Neural cell (in vitro differentiated cells): ENCODE measurements around the gene SLC30A7.

ENCODE experiments used
- EP300 ChIP-seq: fragments of 450-650 bp; conservative IDR thresholded peaks from 2 replicates; pipeline ENCODE4 v1.6.1; 2014; ENCODE audit warnings: antibody characterized with exemption, mild to moderate bottlenecking, moderate library complexity; ENCODE audit not compliant: poor library complexity, severe bottlenecking
- EZH2 ChIP-seq: fragments of 200-600, 300-800 bp; shearing (Covaris generic), sonication (generic); IDR thresholded peaks from 2 replicates; pipeline ENCODE4 v1.6.1; 2014; ENCODE audit warnings: antibody characterized with exemption, low read length, borderline replicate concordance, mild to moderate bottlenecking; ENCODE audit not compliant: insufficient read depth, poor library complexity, severe bottlenecking
- MXI1 ChIP-seq: fragments of 450-650 bp; conservative IDR thresholded peaks from 2 replicates; pipeline ENCODE4 v1.6.1; 2014; ENCODE audit warnings: antibody characterized with exemption, mild to moderate bottlenecking; ENCODE audit not compliant: poor library complexity, severe bottlenecking
- POLR2AphosphoS5 ChIP-seq: IDR thresholded peaks from 2 replicates; pipeline ENCODE4 v1.6.1; 2012
- TAF1 ChIP-seq: IDR thresholded peaks from 2 replicates; pipeline ENCODE4 v1.6.1; 2012; ENCODE audit warnings: low read depth
- TF ChIP-seq, protein P1 (sequence below): fragments of 450-650 bp; IDR thresholded peaks from 2 replicates; pipeline ENCODE4 v1.5.1; 2014; ENCODE audit warnings: antibody characterized with exemption, mild to moderate bottlenecking, moderate library complexity; ENCODE audit not compliant: poor library complexity, severe bottlenecking
- TF ChIP-seq, protein P2 (sequence below): IDR thresholded peaks from 2 replicates; pipeline ENCODE4 v1.6.1; 2012; ENCODE audit warnings: borderline replicate concordance

DNA sequence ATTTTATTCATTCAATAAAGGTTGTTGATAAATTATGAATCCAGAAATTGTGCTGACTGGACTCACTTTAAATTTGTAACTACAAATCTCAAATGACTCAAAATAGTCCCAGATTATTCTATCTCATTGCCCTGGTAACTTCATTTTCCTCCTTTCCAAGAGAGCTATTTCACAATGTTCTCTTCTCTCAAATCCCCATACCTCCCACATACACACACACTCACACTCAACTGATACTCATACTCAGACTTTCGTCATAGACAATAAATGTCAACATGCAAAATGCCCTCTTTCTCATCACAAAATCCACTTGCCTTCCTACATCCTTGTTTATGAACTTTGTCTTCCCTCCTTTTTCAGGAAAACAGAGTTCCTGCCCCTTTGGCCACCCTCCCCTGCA lies 34.5 kb upstream of the SLC30A7 start:
- TF ChIP-seq EP300 = no peak
- TF ChIP-seq, protein P1, sequence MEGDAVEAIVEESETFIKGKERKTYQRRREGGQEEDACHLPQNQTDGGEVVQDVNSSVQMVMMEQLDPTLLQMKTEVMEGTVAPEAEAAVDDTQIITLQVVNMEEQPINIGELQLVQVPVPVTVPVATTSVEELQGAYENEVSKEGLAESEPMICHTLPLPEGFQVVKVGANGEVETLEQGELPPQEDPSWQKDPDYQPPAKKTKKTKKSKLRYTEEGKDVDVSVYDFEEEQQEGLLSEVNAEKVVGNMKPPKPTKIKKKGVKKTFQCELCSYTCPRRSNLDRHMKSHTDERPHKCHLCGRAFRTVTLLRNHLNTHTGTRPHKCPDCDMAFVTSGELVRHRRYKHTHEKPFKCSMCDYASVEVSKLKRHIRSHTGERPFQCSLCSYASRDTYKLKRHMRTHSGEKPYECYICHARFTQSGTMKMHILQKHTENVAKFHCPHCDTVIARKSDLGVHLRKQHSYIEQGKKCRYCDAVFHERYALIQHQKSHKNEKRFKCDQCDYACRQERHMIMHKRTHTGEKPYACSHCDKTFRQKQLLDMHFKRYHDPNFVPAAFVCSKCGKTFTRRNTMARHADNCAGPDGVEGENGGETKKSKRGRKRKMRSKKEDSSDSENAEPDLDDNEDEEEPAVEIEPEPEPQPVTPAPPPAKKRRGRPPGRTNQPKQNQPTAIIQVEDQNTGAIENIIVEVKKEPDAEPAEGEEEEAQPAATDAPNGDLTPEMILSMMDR = no peak
- TF ChIP-seq TAF1 = no peak
- no peak for TF ChIP-seq EZH2
- no peak for TF ChIP-seq POLR2AphosphoS5
- TF ChIP-seq, protein P2, sequence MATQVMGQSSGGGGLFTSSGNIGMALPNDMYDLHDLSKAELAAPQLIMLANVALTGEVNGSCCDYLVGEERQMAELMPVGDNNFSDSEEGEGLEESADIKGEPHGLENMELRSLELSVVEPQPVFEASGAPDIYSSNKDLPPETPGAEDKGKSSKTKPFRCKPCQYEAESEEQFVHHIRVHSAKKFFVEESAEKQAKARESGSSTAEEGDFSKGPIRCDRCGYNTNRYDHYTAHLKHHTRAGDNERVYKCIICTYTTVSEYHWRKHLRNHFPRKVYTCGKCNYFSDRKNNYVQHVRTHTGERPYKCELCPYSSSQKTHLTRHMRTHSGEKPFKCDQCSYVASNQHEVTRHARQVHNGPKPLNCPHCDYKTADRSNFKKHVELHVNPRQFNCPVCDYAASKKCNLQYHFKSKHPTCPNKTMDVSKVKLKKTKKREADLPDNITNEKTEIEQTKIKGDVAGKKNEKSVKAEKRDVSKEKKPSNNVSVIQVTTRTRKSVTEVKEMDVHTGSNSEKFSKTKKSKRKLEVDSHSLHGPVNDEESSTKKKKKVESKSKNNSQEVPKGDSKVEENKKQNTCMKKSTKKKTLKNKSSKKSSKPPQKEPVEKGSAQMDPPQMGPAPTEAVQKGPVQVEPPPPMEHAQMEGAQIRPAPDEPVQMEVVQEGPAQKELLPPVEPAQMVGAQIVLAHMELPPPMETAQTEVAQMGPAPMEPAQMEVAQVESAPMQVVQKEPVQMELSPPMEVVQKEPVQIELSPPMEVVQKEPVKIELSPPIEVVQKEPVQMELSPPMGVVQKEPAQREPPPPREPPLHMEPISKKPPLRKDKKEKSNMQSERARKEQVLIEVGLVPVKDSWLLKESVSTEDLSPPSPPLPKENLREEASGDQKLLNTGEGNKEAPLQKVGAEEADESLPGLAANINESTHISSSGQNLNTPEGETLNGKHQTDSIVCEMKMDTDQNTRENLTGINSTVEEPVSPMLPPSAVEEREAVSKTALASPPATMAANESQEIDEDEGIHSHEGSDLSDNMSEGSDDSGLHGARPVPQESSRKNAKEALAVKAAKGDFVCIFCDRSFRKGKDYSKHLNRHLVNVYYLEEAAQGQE = no peak
- TF ChIP-seq MXI1 = no peak
